Measurements from ENCODE around the gene SCN2A.

DNA sequence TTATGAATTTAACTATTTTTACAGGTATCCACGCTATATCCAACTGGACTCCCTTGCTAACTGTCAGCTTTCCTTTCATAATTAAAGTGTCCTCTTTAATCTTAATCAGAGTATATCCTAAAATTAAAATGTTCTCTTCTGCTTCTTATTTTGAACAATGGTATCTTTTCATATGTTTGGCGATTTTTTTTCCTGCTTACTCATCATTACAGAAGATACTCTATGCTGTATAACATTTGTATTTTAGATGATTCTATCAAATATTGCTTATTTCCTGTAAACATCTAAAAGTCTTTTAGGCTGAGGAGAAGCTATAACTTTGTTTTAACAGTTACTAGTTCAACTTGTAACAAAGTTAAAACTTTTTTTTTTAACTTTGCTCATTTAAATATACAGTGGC is 17.4 kb downstream of the SCN2A start:
- TF ChIP-seq, protein P1, sequence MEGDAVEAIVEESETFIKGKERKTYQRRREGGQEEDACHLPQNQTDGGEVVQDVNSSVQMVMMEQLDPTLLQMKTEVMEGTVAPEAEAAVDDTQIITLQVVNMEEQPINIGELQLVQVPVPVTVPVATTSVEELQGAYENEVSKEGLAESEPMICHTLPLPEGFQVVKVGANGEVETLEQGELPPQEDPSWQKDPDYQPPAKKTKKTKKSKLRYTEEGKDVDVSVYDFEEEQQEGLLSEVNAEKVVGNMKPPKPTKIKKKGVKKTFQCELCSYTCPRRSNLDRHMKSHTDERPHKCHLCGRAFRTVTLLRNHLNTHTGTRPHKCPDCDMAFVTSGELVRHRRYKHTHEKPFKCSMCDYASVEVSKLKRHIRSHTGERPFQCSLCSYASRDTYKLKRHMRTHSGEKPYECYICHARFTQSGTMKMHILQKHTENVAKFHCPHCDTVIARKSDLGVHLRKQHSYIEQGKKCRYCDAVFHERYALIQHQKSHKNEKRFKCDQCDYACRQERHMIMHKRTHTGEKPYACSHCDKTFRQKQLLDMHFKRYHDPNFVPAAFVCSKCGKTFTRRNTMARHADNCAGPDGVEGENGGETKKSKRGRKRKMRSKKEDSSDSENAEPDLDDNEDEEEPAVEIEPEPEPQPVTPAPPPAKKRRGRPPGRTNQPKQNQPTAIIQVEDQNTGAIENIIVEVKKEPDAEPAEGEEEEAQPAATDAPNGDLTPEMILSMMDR (optimal IDR thresholded peaks at IDR 0.05 in 1 of 3, IDR thresholded peaks at IDR 0.05 in 1 of 3, conservative IDR thresholded peaks at IDR 0.05 in 1 of 3; ENCODE audit: extremely low read depth in 1 of 3, insufficient read depth in 2 of 3, low read length in 3 of 3) = no peak
- TF ChIP-seq EZH2 (IDR thresholded peaks at IDR 0.05; ENCODE audit: low read length) = no peak

All from keratinocyte (primary cell).